Measurements from ENCODE around the gene MCEE.
"Not testable (repeated sequence)": the region's sequence is repeated elsewhere in the genome, so short reads cannot be mapped to it uniquely, and the experiment has no call there.

The MCEE gene

GRCh38 chr2:71083297-71083696 is 46.7 kb downstream of the MCEE start:
- Mint-ChIP-seq H3K36me3 (peaks cover 5 to 14% of the 10 kb centered on the region in 2 donors), H3K4me1 (peaks cover 5 to 19% of the 10 kb centered on the region in 2 donors), H3K27me3 (peaks cover 3 to 12% of the 10 kb centered on the region in 2 donors)
- not testable (repeated sequence) for H3K4me3 Mint-ChIP-seq; H3K27ac Mint-ChIP-seq; H3K9me3 Mint-ChIP-seq; DNase-seq; ATAC-seq (replicated peaks)

DNA sequence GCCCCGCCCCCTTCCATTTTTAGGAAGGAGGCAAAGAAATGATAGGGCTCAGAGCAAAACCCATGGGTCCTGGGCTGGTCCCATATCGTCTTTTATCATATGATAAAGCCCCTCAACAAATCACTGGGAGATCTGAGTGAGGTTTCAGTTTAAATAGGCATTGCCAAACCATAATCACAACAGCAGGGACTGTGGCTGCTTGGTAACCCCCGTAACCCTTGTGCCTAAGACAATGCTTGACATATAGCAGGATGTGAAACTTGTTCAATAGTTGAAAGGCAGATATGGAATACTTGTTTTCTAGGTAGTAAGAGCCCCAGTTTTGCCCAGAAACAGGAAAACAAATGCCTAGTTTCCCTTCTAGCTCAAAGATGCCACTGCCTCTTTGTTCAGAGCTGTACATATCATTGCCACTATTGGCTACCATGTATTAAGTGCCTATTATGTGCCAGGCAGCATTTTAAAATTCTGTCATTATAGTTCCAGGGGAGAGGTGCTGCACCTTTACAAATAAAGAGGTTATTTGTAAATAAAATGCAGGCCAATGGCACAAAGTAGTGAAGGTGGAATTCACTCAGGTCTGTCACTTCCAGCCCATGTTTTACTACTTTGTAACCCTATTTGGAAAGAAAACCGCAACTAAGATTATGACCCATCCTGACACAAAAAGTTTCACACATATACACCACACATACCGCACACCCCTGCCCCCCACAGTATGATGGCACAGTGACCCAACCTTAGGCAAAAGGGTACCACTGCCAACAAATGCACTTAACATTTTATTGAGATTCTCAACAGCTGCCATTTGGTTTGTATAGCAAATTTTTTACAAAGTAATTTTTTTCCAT is 47.4 kb downstream of the MCEE start:
- Mint-ChIP-seq H3K4me3 (no peak overlapping the region), H3K27ac (peak overlapping the region; percentile 56), H3K27me3 (peaks cover 0 to 9% of the 10 kb centered on the region in 2 donors), H3K36me3 (peaks cover 5 to 17% of the 10 kb centered on the region in 2 donors), H3K9me3 (no peaks in the 10 kb centered on the region), H3K4me1 (peaks cover 5 to 19% of the 10 kb centered on the region in 2 donors)
- ATAC-seq (replicated peaks), result peak; percentile 31 to 54
- no peak for DNase-seq

DNA sequence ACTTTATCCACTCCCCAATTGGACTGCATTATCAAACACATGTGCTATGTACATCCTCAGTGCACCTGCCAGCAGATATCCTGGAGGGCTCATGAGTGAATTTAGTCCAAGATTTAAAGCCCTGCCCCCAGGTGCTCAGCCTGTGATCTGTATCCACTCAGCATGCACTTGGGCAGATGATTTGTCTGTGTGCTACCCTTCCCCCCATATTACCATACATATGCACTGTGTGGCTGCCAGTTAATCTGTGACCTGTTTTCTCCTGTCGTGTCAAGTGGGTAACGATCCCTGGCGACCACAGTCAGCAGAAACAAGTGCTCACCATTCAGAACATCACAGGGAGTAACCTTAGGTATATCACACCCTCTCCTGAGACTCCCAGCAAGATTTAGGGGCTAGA is 51.4 kb downstream of the MCEE start:
- Mint-ChIP-seq H3K9me3 (no peaks in the 10 kb centered on the region), H3K4me3 (no peak overlapping the region), H3K27ac (no peak overlapping the region), H3K4me1 (peaks cover 13 to 25% of the 10 kb centered on the region in 2 donors), H3K27me3 (no peaks in the 10 kb centered on the region), H3K36me3 (peaks cover 31 to 42% of the 10 kb centered on the region in 2 donors)
- DNase-seq (no peak), ATAC-seq (replicated peaks) (no peak)

DNA sequence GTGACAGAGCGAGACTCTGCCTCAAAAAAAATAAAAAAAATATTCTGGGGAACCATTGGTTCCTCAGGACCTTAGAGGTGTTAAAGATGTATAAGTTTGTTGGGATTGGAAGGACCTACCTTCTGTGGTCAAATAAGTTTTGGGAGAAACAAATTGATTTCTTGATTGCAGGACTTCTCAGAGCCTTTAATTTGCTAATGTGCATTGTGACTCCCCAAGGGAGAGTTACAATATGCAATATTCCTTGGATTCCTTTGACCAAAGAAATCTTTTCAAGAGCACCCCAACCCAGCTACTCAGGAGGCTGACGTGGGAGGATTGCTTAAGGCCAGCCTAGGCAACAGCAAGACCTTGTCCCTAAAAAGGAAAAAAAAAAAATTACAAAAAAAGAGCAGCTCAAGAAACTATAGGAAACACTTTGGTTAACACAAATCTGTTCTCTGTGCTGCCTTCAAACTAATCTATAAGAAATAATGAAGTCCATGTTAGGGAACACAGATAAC is 55.1 kb downstream of the MCEE start:
- Mint-ChIP-seq H3K27me3 (no peaks in the 10 kb centered on the region), H3K36me3 (peaks cover 40 to 64% of the 10 kb centered on the region in 2 donors), H3K4me3 (no peak overlapping the region), H3K4me1 (peaks cover 38 to 48% of the 10 kb centered on the region in 2 donors), H3K27ac (no peak overlapping the region), H3K9me3 (no peaks in the 10 kb centered on the region)
- DNase-seq, result no peak
- ATAC-seq (replicated peaks), result no peak

DNA sequence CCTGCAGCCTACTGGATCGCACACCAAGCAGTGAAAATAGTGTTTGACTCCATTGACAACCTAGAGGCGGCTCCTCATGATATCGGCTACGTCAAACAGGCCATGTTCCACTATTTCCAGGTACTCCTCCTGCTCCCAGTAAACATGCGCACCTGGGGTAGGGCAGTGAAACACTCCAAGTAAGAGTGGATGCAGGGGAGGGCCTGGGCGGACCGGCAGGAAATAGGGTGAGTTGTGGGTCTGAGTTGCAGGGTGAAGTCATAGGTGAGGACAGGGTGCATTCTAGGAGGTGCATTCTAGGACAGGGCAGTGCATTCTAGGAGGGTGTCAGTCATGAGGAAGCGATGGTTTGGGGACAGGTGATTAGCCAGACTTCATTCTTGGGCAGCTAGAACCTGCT is 56.6 kb downstream of the MCEE start:
- Mint-ChIP-seq H3K27me3 (no peaks in the 10 kb centered on the region), H3K27ac (peak overlapping the region; percentile 57), H3K36me3 (peaks cover 39 to 62% of the 10 kb centered on the region in 2 donors), H3K4me1 (peaks cover 44 to 60% of the 10 kb centered on the region in 2 donors), H3K4me3 (peak overlapping the region in 1 of 2 donors; percentile 21), H3K9me3 (no peaks in the 10 kb centered on the region)
- DNase-seq, result no peak
- no peak for ATAC-seq (replicated peaks)

DNA sequence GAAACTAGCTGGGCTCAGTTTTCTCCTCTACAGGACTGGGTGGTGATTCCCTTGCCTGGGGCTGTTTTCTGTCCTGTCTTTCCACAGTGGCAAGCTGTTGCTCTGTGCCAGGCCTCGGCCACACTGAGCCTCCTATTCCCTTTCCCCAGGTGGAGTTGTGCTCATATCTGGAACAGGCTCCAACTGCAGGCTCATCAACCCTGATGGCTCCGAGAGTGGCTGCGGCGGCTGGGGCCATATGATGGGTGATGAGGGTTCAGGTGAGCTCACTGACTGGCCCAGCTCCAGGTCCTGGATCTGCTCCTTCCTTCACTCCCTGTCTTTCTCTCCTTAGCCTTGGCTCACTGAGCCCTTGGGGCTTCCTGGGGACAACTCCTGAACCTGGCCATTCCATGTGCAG is 57.5 kb downstream of the MCEE start:
- Mint-ChIP-seq H3K9me3 (no peaks in the 10 kb centered on the region), H3K27me3 (no peaks in the 10 kb centered on the region), H3K4me1 (peaks cover 47 to 70% of the 10 kb centered on the region in 2 donors), H3K27ac (peak overlapping the region; percentile 97), H3K4me3 (peak overlapping the region; percentile 91 to 93), H3K36me3 (peaks cover 37 to 64% of the 10 kb centered on the region in 2 donors)
- DNase-seq (no peak), ATAC-seq (replicated peaks) (no peak)

DNA sequence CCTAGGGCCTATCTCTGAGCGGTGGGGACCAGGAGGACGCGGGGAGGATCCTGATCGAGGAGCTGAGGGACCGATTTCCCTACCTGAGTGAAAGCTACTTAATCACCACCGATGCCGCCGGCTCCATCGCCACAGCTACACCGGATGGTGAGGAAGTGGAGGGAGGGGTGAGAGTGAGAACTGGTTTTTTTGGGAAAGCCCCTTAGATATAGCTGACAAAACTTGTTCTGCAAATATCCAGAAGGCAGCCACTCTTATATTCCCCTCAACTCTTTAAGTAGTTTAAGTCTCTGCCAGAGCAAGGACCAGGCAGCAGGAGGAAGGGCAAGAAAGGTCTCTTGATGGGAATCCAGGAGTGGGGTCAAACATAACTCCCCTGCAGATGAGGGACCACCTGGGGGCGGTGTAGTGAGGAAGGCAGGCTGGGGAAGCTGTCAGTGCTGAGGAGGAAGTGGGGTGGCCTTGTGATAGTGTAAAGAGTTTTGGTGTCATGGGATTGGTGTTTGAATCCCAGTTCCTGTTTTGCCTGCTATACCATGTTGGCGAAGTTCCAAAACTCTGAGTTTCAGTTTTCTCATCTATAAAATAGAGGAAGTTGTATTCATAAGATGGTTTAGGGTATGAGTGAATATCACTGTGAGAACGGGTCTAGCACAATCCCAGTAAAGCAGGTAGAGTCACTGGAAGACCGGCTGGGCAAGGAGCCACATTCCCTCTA is 58.2 kb downstream of the MCEE start:
- ATAC-seq (replicated peaks), result peak; percentile 59 to 67

GRCh38 chr2:71070294-71071093 is 59.5 kb downstream of the MCEE start:
- no peaks in the 10 kb centered on the region for H3K9me3 Mint-ChIP-seq
- peak overlapping the region; percentile 97 for H3K27ac Mint-ChIP-seq
- peak overlapping the region; percentile 91 to 93 for H3K4me3 Mint-ChIP-seq
- ATAC-seq (replicated peaks) (no peak), DNase-seq (no peak)
- peaks cover 51 to 75% of the 10 kb centered on the region in 2 donors for H3K4me1 Mint-ChIP-seq
- peaks cover 25 to 52% of the 10 kb centered on the region in 2 donors for H3K36me3 Mint-ChIP-seq
- H3K27me3 Mint-ChIP-seq, result no peaks in the 10 kb centered on the region

More for the DNA sequence above, 58.2 kb downstream of the MCEE start:
- Mint-ChIP-seq H3K36me3 (peaks cover 31 to 58% of the 10 kb centered on the region in 2 donors), H3K4me3 (peak overlapping the region; percentile 91 to 93), H3K27ac (peak overlapping the region; percentile 97), H3K4me1 (peaks cover 49 to 70% of the 10 kb centered on the region in 2 donors), H3K9me3 (no peaks in the 10 kb centered on the region), H3K27me3 (no peaks in the 10 kb centered on the region)
- peak; percentile 70 for DNase-seq

- H3K4me1 Mint-ChIP-seq, result peaks cover 61 to 85% of the 10 kb centered on the region in 2 donors
- no peak for ATAC-seq (replicated peaks)
- no peaks in the 10 kb centered on the region for H3K27me3 Mint-ChIP-seq
- H3K36me3 Mint-ChIP-seq, result peaks cover 20 to 46% of the 10 kb centered on the region in 2 donors
- peak overlapping the region; percentile 99 for H3K27ac Mint-ChIP-seq
- H3K4me3 Mint-ChIP-seq, result peak overlapping the region; percentile 91 to 93
- no peak for DNase-seq
- H3K9me3 Mint-ChIP-seq, result no peaks in the 10 kb centered on the region
Observed at GRCh38 chr2:71069376-71069775, 60.7 kb downstream of the MCEE start.

GRCh38 chr2:71068218-71069035 is 61.6 kb downstream of the MCEE start, which contains the start of gene NAGK:
TSS of gene NAGK (plus strand) at chr2:71068648. CDS start at chr2:71068684, 36 bp downstream.
- no peaks in the 10 kb centered on the region for H3K27me3 Mint-ChIP-seq
- peaks cover 10 to 37% of the 10 kb centered on the region in 2 donors for H3K36me3 Mint-ChIP-seq
- DNase-seq (peak; percentile 97), ATAC-seq (replicated peaks) (peak; percentile 76 to 77)
- H3K4me3 Mint-ChIP-seq, result peak within 1 kb of the TSS; percentile 91 to 93
- peaks cover 58 to 85% of the 10 kb centered on the region in 2 donors for H3K4me1 Mint-ChIP-seq
- H3K27ac Mint-ChIP-seq, result peak within 1 kb of the TSS; percentile 99
- no peaks in the 10 kb centered on the region for H3K9me3 Mint-ChIP-seq

- peak; percentile 13 to 20 for ATAC-seq (replicated peaks)
Observed at GRCh38 chr2:71067567-71068217, 62.3 kb downstream of the MCEE start.

DNA sequence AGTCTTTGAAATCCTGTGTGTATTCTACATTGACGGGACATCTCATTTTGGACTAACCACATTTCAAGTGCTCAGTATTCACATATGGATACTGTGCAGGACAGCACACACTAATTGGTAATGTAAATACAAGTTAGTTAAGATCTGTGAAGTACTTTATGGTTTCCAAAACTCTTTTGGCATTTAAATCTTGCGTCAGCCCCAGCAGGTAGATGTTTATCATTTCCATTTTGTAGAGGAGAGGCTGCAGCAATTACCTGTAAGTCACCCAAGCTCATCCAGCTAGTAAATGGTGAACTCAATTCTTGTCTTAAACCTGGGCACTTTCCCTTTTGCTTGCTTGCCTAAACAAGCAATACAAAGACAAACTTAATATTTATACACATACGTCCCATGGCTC is 63.2 kb downstream of the MCEE start:
- Mint-ChIP-seq H3K36me3 (peaks cover 5 to 29% of the 10 kb centered on the region in 2 donors), H3K27ac (no peak overlapping the region), H3K4me1 (peaks cover 50 to 76% of the 10 kb centered on the region in 2 donors), H3K4me3 (peak overlapping the region in 1 of 2 donors; percentile 93), H3K9me3 (no peaks in the 10 kb centered on the region), H3K27me3 (no peaks in the 10 kb centered on the region)
- no peak for ATAC-seq (replicated peaks)
- DNase-seq, result no peak

More at GRCh38 chr2:71067567-71068217, 62.3 kb downstream of the MCEE start:
- Mint-ChIP-seq H3K4me1 (peaks cover 55 to 84% of the 10 kb centered on the region in 2 donors), H3K4me3 (peak overlapping the region; percentile 91 to 93), H3K36me3 (peaks cover 7 to 33% of the 10 kb centered on the region in 2 donors), H3K27me3 (no peaks in the 10 kb centered on the region), H3K27ac (peak overlapping the region; percentile 99), H3K9me3 (no peaks in the 10 kb centered on the region)
- DNase-seq, result peak; percentile 11

Data from stimulated activated naive B cell treated with anti-CD40 and anti-IgM and Interleukin-4, amounts not matched to agents 10 μg/mL and 1 μg/mL and 100 μg/mL, for 72 hours (primary cell).